Erythroblast (primary cell): Measurements from ENCODE around the gene LAMB4.

Experiments used
- GATA1 ChIP-seq: IDR thresholded peaks from 2 replicates; pipeline ENCODE4 v1.6.1; 2011; ENCODE audit warnings: low read depth, mild to moderate bottlenecking, control low read depth, low read length, moderate library complexity
- POLR2A ChIP-seq: IDR thresholded peaks from 2 replicates; pipeline ENCODE4 v1.6.1; 2011; ENCODE audit warnings: mild to moderate bottlenecking, low read length

- no peak for TF ChIP-seq POLR2A
- TF ChIP-seq GATA1 = no peak
Measured at GRCh38 chr7:108086546-108086945, 43.6 kb downstream of the LAMB4 start.
